PC-9 (cell line): Measurements from ENCODE around the gene CD1C. TPM values are rescaled to one million over a fixed set of nuclear protein-coding genes. Genes with fewer than 3 reads are reported as not detected.

Experiments
- BruUV-seq: library from RNA; stranded (reverse); fragments of 400-500 nt; replicated peaks from 2 replicates; lab custom pipeline; 2021; lab: Mats Ljungman, UMichigan
- CTCF ChIA-PET: fragments of 300-600 bp; sonication (Branson Sonifier 250); formaldehyde crosslinking; loops from one replicate; lab custom pipeline; 2022; ENCODE audit warnings: antibody characterized with exemption; lab: Charles Lee
- POLR2A ChIA-PET: fragments of 300-600 bp; sonication (Branson Sonifier 250); formaldehyde crosslinking; loops from one replicate; lab custom pipeline; 2022; ENCODE audit warnings: antibody characterized with exemption; ENCODE audit not compliant: unreplicated experiment; lab: Charles Lee
- DNase-seq, 2 experiments: peaks; one replicate each; pipeline versions ENCODE4 v3.0.0 to v3.0.0-alpha.2; 2015 to 2022; ENCODE audit warnings: mixed read lengths in 1 of 2
- H2AFZ ChIP-seq: fragments of 200-600 bp; sonication (generic); 2 replicates; pipeline ENCODE4 v1.8.1; 2017; ENCODE audit warnings: antibody characterized with exemption
- H3F3A ChIP-seq: fragments of 200-600 bp; sonication (generic); 2 replicates; pipeline ENCODE4 v1.8.1; 2017; ENCODE audit warnings: antibody characterized with exemption, mild to moderate bottlenecking, low read depth; ENCODE audit not compliant: insufficient read depth
- H3K27ac ChIP-seq: fragments of 200-600 bp; sonication (generic); 2 replicates; pipeline ENCODE4 v1.6.1; 2016; ENCODE audit warnings: mixed run types
- H3K27me3 ChIP-seq: fragments of 200-600 bp; sonication (generic); 2 replicates; pipeline ENCODE4 v1.6.1; 2016; ENCODE audit warnings: low read depth, mixed run types; ENCODE audit not compliant: insufficient read depth
- H3K36me3 ChIP-seq: fragments of 200-600 bp; sonication (generic); 2 replicates; pipeline ENCODE4 v1.6.1; 2016; ENCODE audit warnings: low read depth, mixed run types
- H3K4me1 ChIP-seq: fragments of 200-600 bp; sonication (generic); replicated peaks from 2 replicates; pipeline ENCODE4 v1.6.1; 2016; ENCODE audit warnings: mixed run types; ENCODE audit not compliant: insufficient read depth
- H3K4me2 ChIP-seq: fragments of 200-600 bp; sonication (generic); 2 replicates; pipeline ENCODE4 v1.6.1; 2017; ENCODE audit warnings: mixed run types
- H3K4me3 ChIP-seq: fragments of 200-600 bp; sonication (generic); 2 replicates; pipeline ENCODE4 v1.6.1; 2016; ENCODE audit warnings: mixed run types
- H3K79me2 ChIP-seq: fragments of 200-600 bp; sonication (generic); 2 replicates; pipeline ENCODE4 v1.6.1; 2017; ENCODE audit warnings: low read depth, mixed run types
- H3K9me2 ChIP-seq: fragments of 200-600 bp; sonication (generic); 2 replicates; pipeline ENCODE4 v1.8.1; 2017; ENCODE audit warnings: mild to moderate bottlenecking; ENCODE audit not compliant: insufficient read depth
- H3K9me3 ChIP-seq: fragments of 200-600 bp; sonication (generic); 2 replicates; pipeline ENCODE4 v1.8.1; 2016; ENCODE audit warnings: low read depth; ENCODE audit not compliant: insufficient read depth
- H4K20me1 ChIP-seq: fragments of 200-600 bp; sonication (generic); 2 replicates; pipeline ENCODE4 v1.8.1; 2017; ENCODE audit not compliant: insufficient read depth
- EZH2 ChIP-seq: fragments of 200-600 bp; sonication (generic); IDR thresholded peaks from 2 replicates; pipeline ENCODE4 v1.8.0; 2017; ENCODE audit warnings: antibody characterized with exemption, low read depth
- intact Hi-C: fragments of 100-400 bp; cut with micrococcal nuclease; formaldehyde crosslinking; loops from one replicate; pipeline ENCODE4 v1.10.0; 2022; ENCODE audit not compliant: unreplicated experiment
- total RNA-seq: library from RNA; stranded (reverse); gene quantifications from 2 replicates; pipeline ENCODE4 v1.2.3, GENCODE V29; 2021
- TF ChIP-seq, protein P1 (sequence below): fragments of 200-600 bp; sonication (generic); conservative IDR thresholded peaks from 2 replicates; pipeline ENCODE4 v1.6.1; 2017; ENCODE audit warnings: mixed run types, antibody characterized with exemption, mild to moderate bottlenecking, moderate library complexity

CD1C gene
- total RNA-seq, 1 experiment from 2014 or later, result not detected

DNA sequence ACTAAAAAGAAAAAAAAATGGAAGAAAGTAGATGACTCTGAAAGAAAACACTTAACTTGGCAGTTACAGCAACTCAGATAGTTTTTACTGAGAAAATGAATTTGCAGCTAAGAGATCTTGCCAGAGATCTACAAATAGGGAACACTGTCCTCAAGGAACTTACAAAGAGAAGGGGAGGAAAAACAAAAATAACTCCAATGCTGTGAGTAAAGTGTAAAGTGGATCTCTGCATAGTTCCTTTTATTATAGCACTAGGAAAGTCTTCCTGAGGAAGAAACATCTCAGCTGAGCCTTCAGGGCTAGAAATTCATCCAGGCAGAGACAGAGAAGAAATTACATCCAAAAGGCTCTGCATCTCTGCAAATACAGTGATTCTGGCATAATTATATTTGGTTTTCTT, 37.8 kb downstream of the CD1C start:
- no peak for DNase-seq
- H3K27me3 ChIP-seq, result no peaks in the 10 kb centered on the region
- H3K36me3 ChIP-seq, result no peaks in the 10 kb centered on the region
- H3K4me3 ChIP-seq, result no peak overlapping the region
- H3K9me3 ChIP-seq, result no peaks in the 10 kb centered on the region
- no TSS peak for BruUV-seq
- no peaks in the 10 kb centered on the region for H3K4me1 ChIP-seq
- H2AFZ ChIP-seq, result no peak overlapping the region
- POLR2A ChIA-PET, result no interaction called here
- no peak for TF ChIP-seq EZH2
- TF ChIP-seq, protein P1, sequence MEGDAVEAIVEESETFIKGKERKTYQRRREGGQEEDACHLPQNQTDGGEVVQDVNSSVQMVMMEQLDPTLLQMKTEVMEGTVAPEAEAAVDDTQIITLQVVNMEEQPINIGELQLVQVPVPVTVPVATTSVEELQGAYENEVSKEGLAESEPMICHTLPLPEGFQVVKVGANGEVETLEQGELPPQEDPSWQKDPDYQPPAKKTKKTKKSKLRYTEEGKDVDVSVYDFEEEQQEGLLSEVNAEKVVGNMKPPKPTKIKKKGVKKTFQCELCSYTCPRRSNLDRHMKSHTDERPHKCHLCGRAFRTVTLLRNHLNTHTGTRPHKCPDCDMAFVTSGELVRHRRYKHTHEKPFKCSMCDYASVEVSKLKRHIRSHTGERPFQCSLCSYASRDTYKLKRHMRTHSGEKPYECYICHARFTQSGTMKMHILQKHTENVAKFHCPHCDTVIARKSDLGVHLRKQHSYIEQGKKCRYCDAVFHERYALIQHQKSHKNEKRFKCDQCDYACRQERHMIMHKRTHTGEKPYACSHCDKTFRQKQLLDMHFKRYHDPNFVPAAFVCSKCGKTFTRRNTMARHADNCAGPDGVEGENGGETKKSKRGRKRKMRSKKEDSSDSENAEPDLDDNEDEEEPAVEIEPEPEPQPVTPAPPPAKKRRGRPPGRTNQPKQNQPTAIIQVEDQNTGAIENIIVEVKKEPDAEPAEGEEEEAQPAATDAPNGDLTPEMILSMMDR, result no peak
- no peaks in the 10 kb centered on the region for H4K20me1 ChIP-seq
- CTCF ChIA-PET, result no interaction called here
- intact Hi-C loops, result no loop called here
- no peaks in the 10 kb centered on the region for H3K9me2 ChIP-seq
- H3K4me2 ChIP-seq, result no peak overlapping the region
- H3K79me2 ChIP-seq, result no peaks in the 10 kb centered on the region
- H3F3A ChIP-seq, result no peaks in the 10 kb centered on the region
- no peak overlapping the region for H3K27ac ChIP-seq

DNA sequence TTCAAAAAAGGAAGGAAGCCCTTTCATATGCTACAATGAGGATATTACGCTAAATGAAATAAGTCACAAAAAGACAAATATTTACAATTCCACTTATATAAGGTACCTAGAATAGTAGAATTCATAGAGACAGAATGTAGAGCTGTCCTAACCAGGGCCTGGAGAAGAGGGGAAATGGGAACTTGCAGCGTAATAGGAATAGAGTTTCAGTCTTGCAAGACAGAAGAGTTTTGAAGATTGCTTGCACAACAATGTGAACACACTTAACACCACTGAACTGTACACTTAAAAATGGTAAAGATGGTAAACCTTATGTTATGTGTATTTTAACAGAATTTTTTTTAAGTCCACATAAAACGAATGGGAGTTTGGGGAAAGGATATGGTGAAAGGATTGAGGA, 38.7 kb downstream of the CD1C start:
- BruUV-seq, result no TSS peak
- no peak overlapping the region for H2AFZ ChIP-seq
- no peaks in the 10 kb centered on the region for H3K9me2 ChIP-seq
- no peaks in the 10 kb centered on the region for H3K27me3 ChIP-seq
- H3K4me2 ChIP-seq, result no peak overlapping the region
- H3K27ac ChIP-seq, result no peak overlapping the region
- intact Hi-C loops, result no loop called here
- no peaks in the 10 kb centered on the region for H4K20me1 ChIP-seq
- ChIA-PET POLR2A (no interaction called here), CTCF (no interaction called here)
- no peaks in the 10 kb centered on the region for H3K4me1 ChIP-seq
- no peaks in the 10 kb centered on the region for H3K36me3 ChIP-seq
- TF ChIP-seq, protein P1, result no peak
- no peak for TF ChIP-seq EZH2
- H3F3A ChIP-seq, result no peaks in the 10 kb centered on the region
- DNase-seq, result no peak
- no peak overlapping the region for H3K4me3 ChIP-seq
- H3K9me3 ChIP-seq, result no peaks in the 10 kb centered on the region
- H3K79me2 ChIP-seq, result no peaks in the 10 kb centered on the region

DNA sequence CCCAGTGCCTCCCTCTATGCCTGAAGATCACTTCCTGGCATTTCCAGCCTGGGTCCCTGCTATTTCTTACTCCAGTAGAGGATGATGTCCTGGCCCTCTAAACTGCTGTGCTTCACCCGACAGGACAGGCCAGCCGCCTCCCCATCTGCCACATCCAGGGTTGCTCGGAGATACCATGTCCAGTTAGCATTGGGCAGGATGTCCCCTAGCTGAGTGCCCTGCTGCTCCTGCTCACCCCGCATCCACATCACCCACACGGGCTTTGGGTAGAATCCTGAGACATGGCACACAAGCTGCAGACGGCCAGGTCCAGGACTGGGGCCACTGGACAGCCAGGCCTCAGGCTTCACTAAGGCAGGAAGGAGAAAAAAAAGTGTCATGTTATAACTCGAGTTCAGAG, 39.6 kb downstream of the CD1C start:
- H3K9me2 ChIP-seq, result no peaks in the 10 kb centered on the region

More for the DNA sequence above, 39.6 kb downstream of the CD1C start:
- ChIA-PET POLR2A (no interaction called here), CTCF (no interaction called here)
- BruUV-seq, result no TSS peak
- intact Hi-C loops, result no loop called here
- Histone ChIP-seq H4K20me1 (no peaks in the 10 kb centered on the region), H3K36me3 (no peaks in the 10 kb centered on the region), H3K79me2 (no peaks in the 10 kb centered on the region), H3K27me3 (no peaks in the 10 kb centered on the region), H3K4me3 (no peak overlapping the region), H3F3A (no peaks in the 10 kb centered on the region), H3K27ac (no peak overlapping the region), H3K9me3 (no peaks in the 10 kb centered on the region), H3K4me2 (no peak overlapping the region), H2AFZ (no peak overlapping the region), H3K4me1 (no peaks in the 10 kb centered on the region)
- no peak for DNase-seq
- no peak for TF ChIP-seq EZH2
- TF ChIP-seq, protein P1, result no peak
